ENCODE results near the gene TM9SF4.

DNA sequence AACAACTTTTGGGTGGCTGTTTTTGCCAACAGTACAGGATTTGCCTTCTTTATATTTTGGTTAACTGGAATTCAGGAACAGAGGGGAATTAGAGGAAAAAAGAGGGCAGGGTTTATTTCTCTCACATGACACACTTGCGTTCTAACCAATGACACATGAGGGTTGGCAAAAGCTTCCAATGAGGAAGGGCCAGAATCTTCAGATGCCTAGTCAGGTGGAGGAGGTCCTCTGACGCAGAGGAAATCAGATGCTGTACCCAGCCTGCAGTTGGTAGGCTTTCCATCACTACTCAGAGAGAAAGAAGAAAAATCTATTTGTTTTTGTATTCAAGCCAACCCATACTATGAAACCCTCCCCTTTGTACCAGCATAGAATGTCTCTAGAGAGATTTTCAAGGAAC is 20.8 kb downstream of the TM9SF4 start:
- TF ChIP-seq, protein P1, sequence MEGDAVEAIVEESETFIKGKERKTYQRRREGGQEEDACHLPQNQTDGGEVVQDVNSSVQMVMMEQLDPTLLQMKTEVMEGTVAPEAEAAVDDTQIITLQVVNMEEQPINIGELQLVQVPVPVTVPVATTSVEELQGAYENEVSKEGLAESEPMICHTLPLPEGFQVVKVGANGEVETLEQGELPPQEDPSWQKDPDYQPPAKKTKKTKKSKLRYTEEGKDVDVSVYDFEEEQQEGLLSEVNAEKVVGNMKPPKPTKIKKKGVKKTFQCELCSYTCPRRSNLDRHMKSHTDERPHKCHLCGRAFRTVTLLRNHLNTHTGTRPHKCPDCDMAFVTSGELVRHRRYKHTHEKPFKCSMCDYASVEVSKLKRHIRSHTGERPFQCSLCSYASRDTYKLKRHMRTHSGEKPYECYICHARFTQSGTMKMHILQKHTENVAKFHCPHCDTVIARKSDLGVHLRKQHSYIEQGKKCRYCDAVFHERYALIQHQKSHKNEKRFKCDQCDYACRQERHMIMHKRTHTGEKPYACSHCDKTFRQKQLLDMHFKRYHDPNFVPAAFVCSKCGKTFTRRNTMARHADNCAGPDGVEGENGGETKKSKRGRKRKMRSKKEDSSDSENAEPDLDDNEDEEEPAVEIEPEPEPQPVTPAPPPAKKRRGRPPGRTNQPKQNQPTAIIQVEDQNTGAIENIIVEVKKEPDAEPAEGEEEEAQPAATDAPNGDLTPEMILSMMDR (IDR thresholded peaks at IDR 0.05) = no peak
- TF ChIP-seq POLR2AphosphoS5 (IDR thresholded peaks at IDR 0.05) (no peak), POLR2A (IDR thresholded peaks at IDR 0.05; ENCODE audit: low read depth) (no peak)

All from esophagus muscularis mucosa (tissue), 3 donors.